Body of pancreas (tissue), 4 donors: ENCODE measurements around the gene PFN1. TPM values are rescaled to one million over a fixed set of nuclear protein-coding genes. Genes with fewer than 3 reads are reported as not detected.

Experiments
- ATAC-seq: fragments of 150-250 bp; one replicate; pipeline ENCODE4 v1.9.1; 2016
- DNase-seq, 4 donors: peaks; one replicate each; pipeline ENCODE4 v3.0.0-alpha.2; 2019
- H3K27ac ChIP-seq, 4 donors: fragments of 200-600 bp; sonication (generic); 1 replicate in 3 of 4; 2 replicates in 1 of 4; pipeline versions ENCODE4 v1.5.1 to v1.6.1; 2016 to 2019; ENCODE audit warnings: mild to moderate bottlenecking in 1 of 4, mixed read lengths in 1 of 4, moderate library complexity in 1 of 4
- H3K27me3 ChIP-seq, 2 donors: fragments of 200-600 bp; sonication (generic); one replicate each; pipeline ENCODE4 v1.6.0; 2016; ENCODE audit warnings: mild to moderate bottlenecking in 1 of 2
- H3K36me3 ChIP-seq, 2 donors: fragments of 200-600 bp; sonication (generic); replicated peaks in 1 of 2; 2 replicates each; pipeline ENCODE4 v1.5.1; 2016; ENCODE audit warnings: low read depth in 2 of 2; ENCODE audit not compliant: insufficient read depth in 1 of 2
- H3K4me1 ChIP-seq: fragments of 200-600 bp; sonication (generic); one replicate; pipeline ENCODE4 v1.6.0; 2016
- H3K4me3 ChIP-seq, 2 donors: fragments of 200-600 bp; sonication (generic); 1 replicate in 1 of 2; 2 replicates in 1 of 2; pipeline ENCODE4 v1.5.1; 2016 to 2019
- H3K9me3 ChIP-seq, 3 donors: fragments of 200-600 bp; sonication (generic); 1 replicate in 2 of 3; 2 replicates in 1 of 3; pipeline ENCODE4 v1.5.1; 2016
- CTCF ChIP-seq, 7 experiments: fragments of 450-650 bp in 4 of 7; fragments of 200-600 bp in 3 of 7; sonication (generic) in 3 of 7; IDR thresholded peaks; one replicate each; pipeline ENCODE4 v1.5.1; 2016 to 2019; ENCODE audit warnings: antibody characterized with exemption in 7 of 7
- POLR2A ChIP-seq, 3 donors: fragments of 450-650 bp; IDR thresholded peaks; one replicate each; pipeline ENCODE4 v1.6.1; 2016; ENCODE audit warnings: antibody characterized with exemption in 3 of 3, mild to moderate bottlenecking in 2 of 3
- WGBS, 2 donors: methylation state at CpG; one replicate each; pipeline ENCODE4 v1.1.5; 2017; 5-methylcytosine and 5-hydroxymethylcytosine counted together
- intact Hi-C: fragments of 100-400 bp; cut with DNase I; formaldehyde crosslinking; loops from one replicate; pipeline ENCODE4 v1.15.1; 2023
- total RNA-seq, 2 donors: library from RNA; depleted of rRNA; stranded (reverse); fragments of >200 nt; gene quantifications; one replicate each; pipeline ENCODE4 v1.1.0, GENCODE V29; 2016

Gene PFN1
- total RNA-seq, 2 donors from 2014 or later = 164 to 180 TPM

GRCh38 chr17:4955091-4955490 lies 6.8 kb upstream of the PFN1 start:
- peaks cover 8% of the 10 kb centered on the region for H3K4me1 ChIP-seq

DNA sequence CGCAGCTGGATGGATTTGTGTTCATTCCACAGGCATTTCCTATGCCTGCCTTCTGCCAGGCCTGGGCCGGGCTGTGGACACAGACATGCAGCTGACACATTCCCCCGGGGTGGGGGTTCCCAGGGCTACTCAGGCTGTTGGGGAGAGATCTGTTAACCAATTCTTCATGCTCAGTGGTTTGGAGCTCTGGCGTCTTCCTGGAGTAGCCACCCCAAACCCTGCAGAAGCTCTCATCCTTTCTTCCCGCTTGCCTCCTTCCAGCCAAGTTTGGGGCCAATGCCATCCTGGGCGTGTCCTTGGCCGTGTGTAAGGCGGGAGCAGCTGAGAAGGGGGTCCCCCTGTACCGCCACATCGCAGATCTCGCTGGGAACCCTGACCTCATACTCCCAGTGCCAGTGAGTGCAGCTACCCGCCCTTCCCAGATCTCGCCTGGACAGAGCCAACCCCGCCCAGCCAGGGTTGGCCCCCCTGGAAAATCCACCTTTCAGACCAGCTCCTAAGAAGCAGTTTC lies 5.2 kb upstream of the PFN1 start:
- no peaks in the 10 kb centered on the region for H3K9me3 ChIP-seq
- no peak overlapping the region for H3K4me3 ChIP-seq
- intact Hi-C loops = no loop called here
- DNase-seq (no peak), ATAC-seq (no peak)
- TF ChIP-seq POLR2A (IDR thresholded peaks at IDR 0.05) = no peak
- TF ChIP-seq CTCF (IDR thresholded peaks at IDR 0.05) = no peak
- 69 to 77% methylated on average over 14 of the region's 14 CpGs for WGBS, 2 donors
- H3K4me1 ChIP-seq = peaks cover 9% of the 10 kb centered on the region
- no peaks in the 10 kb centered on the region for H3K36me3 ChIP-seq
- no peak overlapping the region for H3K27ac ChIP-seq
- no peaks in the 10 kb centered on the region for H3K27me3 ChIP-seq

More at GRCh38 chr17:4955091-4955490, 6.8 kb upstream of the PFN1 start:
- no peak overlapping the region for H3K4me3 ChIP-seq
- no peak for DNase-seq
- WGBS, 2 donors = 98 to 100% methylated on average over 4 to 8 of the region's 8 CpGs
- TF ChIP-seq CTCF (IDR thresholded peaks at IDR 0.05) (no peak), POLR2A (IDR thresholded peaks at IDR 0.05) (no peak)
- no peak for ATAC-seq
- intact Hi-C loops = no loop called here
- H3K27ac ChIP-seq = no peak overlapping the region
- H3K9me3 ChIP-seq = no peaks in the 10 kb centered on the region
- no peaks in the 10 kb centered on the region for H3K27me3 ChIP-seq
- H3K36me3 ChIP-seq = peaks cover 0 to 5% of the 10 kb centered on the region in 2 donors

GRCh38 chr17:4951486-4951885 lies 3.2 kb upstream of the PFN1 start:
- no peak for TF ChIP-seq POLR2A (IDR thresholded peaks at IDR 0.05)
- no peaks in the 10 kb centered on the region for H3K9me3 ChIP-seq
- no peak overlapping the region for H3K4me3 ChIP-seq
- intact Hi-C loops = no loop called here
- no peaks in the 10 kb centered on the region for H3K27me3 ChIP-seq
- H3K36me3 ChIP-seq = no peaks in the 10 kb centered on the region
- H3K27ac ChIP-seq = no peak overlapping the region
- H3K4me1 ChIP-seq = peaks cover 15% of the 10 kb centered on the region
- WGBS, 2 donors = 67 to 92% methylated on average over 3 of the region's 3 CpGs
- no peak for ATAC-seq
- DNase-seq = no peak

GRCh38 chr17:4950746-4951204 lies 2.4 kb upstream of the PFN1 start, which contains the start of gene ENO3:
ENO3 (plus strand) TSS chr17:4951119; CDS start chr17:4951830, 711 bp downstream.
- Histone ChIP-seq H3K9me3 (no peaks in the 10 kb centered on the region), H3K4me1 (peaks cover 22% of the 10 kb centered on the region), H3K27me3 (no peaks in the 10 kb centered on the region), H3K27ac (peak within 1 kb of the TSS; percentile 93 to 99 (median 96)), H3K36me3 (no peaks in the 10 kb centered on the region), H3K4me3 (peak within 1 kb of the TSS in 1 of 2 donors; percentile 61)
- TF ChIP-seq CTCF (IDR thresholded peaks at IDR 0.05) (no peak), POLR2A (IDR thresholded peaks at IDR 0.05) (no peak)
- DNase-seq = no peak
- no peak for ATAC-seq
- intact Hi-C loops = no loop called here
- WGBS, 2 donors = 51 to 65% methylated on average over 7 of the region's 7 CpGs

DNA sequence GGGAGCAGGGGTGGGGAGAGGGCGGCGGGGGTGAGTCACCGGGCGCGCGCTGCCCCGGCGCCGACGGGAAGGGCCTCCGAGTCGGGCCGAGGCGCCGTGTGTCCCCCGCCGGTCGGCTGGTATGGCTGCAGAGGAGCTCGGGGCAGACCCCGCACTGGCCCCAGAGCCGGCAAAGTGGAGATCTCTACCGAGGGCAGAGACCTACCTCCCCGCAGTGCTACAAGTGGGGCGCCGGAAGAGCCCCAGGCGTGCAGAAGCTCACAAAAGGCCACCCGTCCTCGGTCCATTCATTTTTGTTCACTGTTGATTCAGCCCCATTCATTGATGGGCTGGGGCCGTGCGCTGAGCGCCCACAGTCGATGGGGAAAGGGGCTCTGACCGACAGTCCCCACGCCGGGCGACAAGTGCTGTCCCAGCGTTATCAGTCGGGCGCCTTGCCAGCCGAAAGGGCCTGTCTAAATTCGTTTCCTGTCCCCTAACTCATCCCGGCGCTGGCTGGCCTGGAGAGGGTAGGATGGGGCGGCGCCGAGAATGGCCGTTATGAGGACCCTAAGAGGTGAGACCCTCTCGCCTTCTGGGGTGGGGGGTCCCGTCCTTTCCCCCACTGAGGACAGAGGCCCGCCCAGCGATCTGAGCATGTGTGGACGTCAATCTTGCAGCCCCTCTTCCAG lies 1.9 kb upstream of the PFN1 start:
- H3K27me3 ChIP-seq = no peaks in the 10 kb centered on the region
- WGBS, 2 donors = 21 to 23% methylated on average over 19 to 38 of the region's 52 CpGs
- H3K9me3 ChIP-seq = no peaks in the 10 kb centered on the region
- no peaks in the 10 kb centered on the region for H3K36me3 ChIP-seq
- TF ChIP-seq CTCF (IDR thresholded peaks at IDR 0.05) = no peak
- peak in 1 of 3 donors; percentile 44 for TF ChIP-seq POLR2A (IDR thresholded peaks at IDR 0.05)
- peak; percentile 39 for ATAC-seq
- peak; percentile 48 to 59 (median 56) for DNase-seq
- intact Hi-C loops = no loop called here
- H3K4me1 ChIP-seq = peaks cover 28% of the 10 kb centered on the region
- peak overlapping the region in 1 of 2 donors; percentile 61 for H3K4me3 ChIP-seq
- peak overlapping the region; percentile 93 to 99 (median 96) for H3K27ac ChIP-seq
